Tongue (tissue), 2 donors: ENCODE measurements around the gene ZBTB46. TPM values are rescaled to one million over a fixed set of nuclear protein-coding genes. Genes with fewer than 3 reads are reported as not detected.

Experiments
- small RNA-seq: library from RNA; depleted of rRNA; stranded (forward); fragments of <200 nt; gene quantifications from one replicate; pipeline ENCODE3, GENCODE V24; 2014; ENCODE audit warnings: low replicate concordance
- total RNA-seq: library from RNA; depleted of rRNA; stranded (reverse); fragments of >200 nt; gene quantifications from one replicate; pipeline ENCODE4 v1.2.3, GENCODE V29; 2014

ZBTB46 gene
- total RNA-seq, 1 donor from 2014 or later = 28.6 TPM

Small RNA genes lying within 50 kb of the gene (small RNA-seq; reads per million reads assigned to genes)
- gene LIME1 = not detected
- gene TNFRSF6B = not detected

Other genes starting within 250 kb of the ZBTB46 start
- gene GMEB2, start 204.2 kb downstream of the ZBTB46 start, total RNA-seq = 9.9 TPM
- 15.6 TPM for gene STMN3, start 177.8 kb downstream of the ZBTB46 start, total RNA-seq
- 9.2 TPM for gene RTEL1, start 173.0 kb downstream of the ZBTB46 start, total RNA-seq
- gene TNFRSF6B, start 134.6 kb downstream of the ZBTB46 start, total RNA-seq = 1.1 TPM
- 36.3 TPM for gene ARFRP1, start 123.3 kb downstream of the ZBTB46 start, total RNA-seq
- 14.1 TPM for gene ZGPAT, start 123.2 kb downstream of the ZBTB46 start, total RNA-seq
- gene LIME1, start 94.6 kb downstream of the ZBTB46 start, total RNA-seq = 6.8 TPM
- 67.0 TPM for gene SLC2A4RG, start 91.5 kb downstream of the ZBTB46 start, total RNA-seq
- gene ABHD16B, start 30.2 kb upstream of the ZBTB46 start, total RNA-seq = not detected
- 62.0 TPM for gene TPD52L2, start 34.0 kb upstream of the ZBTB46 start, total RNA-seq
- gene DNAJC5, start 63.9 kb upstream of the ZBTB46 start, total RNA-seq = 37.6 TPM
- gene UCKL1, start 125.2 kb upstream of the ZBTB46 start, total RNA-seq = 48.7 TPM
- 15.3 TPM for gene ZNF512B, start 138.7 kb upstream of the ZBTB46 start, total RNA-seq
- 2.6 TPM for gene SAMD10, start 148.4 kb upstream of the ZBTB46 start, total RNA-seq
- gene PRPF6, start 149.9 kb upstream of the ZBTB46 start, total RNA-seq = 62.5 TPM
- 0.82 TPM for gene C20orf204, start 204.9 kb upstream of the ZBTB46 start, total RNA-seq
- gene SOX18, start 218.4 kb upstream of the ZBTB46 start, total RNA-seq = 17.6 TPM
- 22.8 TPM for gene TCEA2, start 231.9 kb upstream of the ZBTB46 start, total RNA-seq
- gene RGS19, start 248.3 kb upstream of the ZBTB46 start, total RNA-seq = 7.7 TPM
- gene OPRL1, start 248.8 kb upstream of the ZBTB46 start, total RNA-seq = 0.62 TPM